ENCODE measurements around the gene VOPP1.
"Not testable (repeated sequence)": the region's sequence is repeated elsewhere in the genome, so short reads cannot be mapped to it uniquely, and the experiment has no call there.

The VOPP1 gene

DNA sequence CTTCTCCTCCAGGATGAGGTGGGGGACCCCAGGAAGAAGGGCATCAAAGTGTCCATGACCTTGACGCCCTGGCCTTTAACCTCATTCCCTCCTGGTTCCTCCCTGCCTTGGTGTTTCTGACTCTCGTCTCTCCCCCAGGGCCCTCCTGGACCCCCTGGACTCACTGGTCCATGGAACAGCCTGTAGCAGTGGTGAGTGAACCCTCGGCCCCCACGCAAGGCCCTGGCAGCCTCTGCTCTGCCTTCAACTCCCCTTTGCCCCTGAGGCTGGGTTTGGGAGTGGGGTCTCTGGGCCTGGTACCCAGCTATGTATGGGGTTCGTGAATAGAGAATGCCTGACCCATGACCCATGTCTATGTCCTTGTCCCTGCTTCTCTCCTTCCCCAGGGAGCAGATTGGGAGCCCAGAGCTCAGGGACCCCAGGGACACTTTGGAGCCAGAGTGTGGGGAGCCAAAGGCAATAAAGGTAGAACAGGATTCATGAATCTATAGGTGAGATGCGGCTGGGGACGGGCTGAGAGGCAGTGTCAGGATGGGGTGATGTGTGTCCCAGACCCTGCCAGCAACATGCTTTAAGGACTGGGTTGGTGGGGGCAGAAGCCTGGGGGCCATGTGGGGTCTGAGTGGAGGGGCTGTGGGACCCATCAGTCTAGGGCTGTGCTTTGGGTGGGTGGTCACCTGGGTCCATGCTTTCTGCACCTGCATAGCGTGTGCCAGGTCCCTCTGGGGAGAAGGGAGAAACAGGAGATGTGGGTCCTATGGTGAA, 18.4 kb upstream of the VOPP1 start:
- TF ChIP-seq, protein P1, sequence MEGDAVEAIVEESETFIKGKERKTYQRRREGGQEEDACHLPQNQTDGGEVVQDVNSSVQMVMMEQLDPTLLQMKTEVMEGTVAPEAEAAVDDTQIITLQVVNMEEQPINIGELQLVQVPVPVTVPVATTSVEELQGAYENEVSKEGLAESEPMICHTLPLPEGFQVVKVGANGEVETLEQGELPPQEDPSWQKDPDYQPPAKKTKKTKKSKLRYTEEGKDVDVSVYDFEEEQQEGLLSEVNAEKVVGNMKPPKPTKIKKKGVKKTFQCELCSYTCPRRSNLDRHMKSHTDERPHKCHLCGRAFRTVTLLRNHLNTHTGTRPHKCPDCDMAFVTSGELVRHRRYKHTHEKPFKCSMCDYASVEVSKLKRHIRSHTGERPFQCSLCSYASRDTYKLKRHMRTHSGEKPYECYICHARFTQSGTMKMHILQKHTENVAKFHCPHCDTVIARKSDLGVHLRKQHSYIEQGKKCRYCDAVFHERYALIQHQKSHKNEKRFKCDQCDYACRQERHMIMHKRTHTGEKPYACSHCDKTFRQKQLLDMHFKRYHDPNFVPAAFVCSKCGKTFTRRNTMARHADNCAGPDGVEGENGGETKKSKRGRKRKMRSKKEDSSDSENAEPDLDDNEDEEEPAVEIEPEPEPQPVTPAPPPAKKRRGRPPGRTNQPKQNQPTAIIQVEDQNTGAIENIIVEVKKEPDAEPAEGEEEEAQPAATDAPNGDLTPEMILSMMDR (IDR thresholded peaks at IDR 0.05; ENCODE audit: low read depth, low read length, missing control alignments), result no peak

DNA sequence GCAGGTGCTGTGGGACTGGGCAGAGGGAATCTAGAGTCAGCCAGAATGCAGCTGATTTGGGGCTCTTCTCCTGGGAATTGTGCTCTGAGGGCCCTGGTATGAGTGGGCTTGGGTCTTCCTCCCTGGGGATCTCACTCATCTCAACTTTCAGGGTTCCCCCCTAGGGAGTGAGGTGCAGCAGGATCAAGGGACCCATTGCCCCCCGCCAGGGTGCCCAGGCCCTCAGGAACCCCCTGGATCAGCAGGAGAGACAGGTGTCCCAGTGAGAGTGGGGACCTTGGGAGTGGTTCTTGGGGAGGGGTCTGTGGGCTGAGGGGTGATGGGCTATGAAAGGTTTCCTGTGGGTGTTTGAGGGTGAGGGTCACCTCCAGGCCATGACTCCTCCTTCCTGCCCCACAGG, 17.6 kb upstream of the VOPP1 start:
- DNase-seq (ENCODE audit: extremely low read depth, low read depth), result no peak
- TF ChIP-seq, protein P1 (IDR thresholded peaks at IDR 0.05; ENCODE audit: low read depth, low read length, missing control alignments), result no peak
- H3K4me3 ChIP-seq (replicated peaks; ENCODE audit: low read depth, low read length), result no peak overlapping the region

More for the DNA sequence above, 18.4 kb upstream of the VOPP1 start:
- no peak for DNase-seq (ENCODE audit: extremely low read depth, low read depth)
- no peak overlapping the region for H3K4me3 ChIP-seq (replicated peaks; ENCODE audit: low read depth, low read length)

DNA sequence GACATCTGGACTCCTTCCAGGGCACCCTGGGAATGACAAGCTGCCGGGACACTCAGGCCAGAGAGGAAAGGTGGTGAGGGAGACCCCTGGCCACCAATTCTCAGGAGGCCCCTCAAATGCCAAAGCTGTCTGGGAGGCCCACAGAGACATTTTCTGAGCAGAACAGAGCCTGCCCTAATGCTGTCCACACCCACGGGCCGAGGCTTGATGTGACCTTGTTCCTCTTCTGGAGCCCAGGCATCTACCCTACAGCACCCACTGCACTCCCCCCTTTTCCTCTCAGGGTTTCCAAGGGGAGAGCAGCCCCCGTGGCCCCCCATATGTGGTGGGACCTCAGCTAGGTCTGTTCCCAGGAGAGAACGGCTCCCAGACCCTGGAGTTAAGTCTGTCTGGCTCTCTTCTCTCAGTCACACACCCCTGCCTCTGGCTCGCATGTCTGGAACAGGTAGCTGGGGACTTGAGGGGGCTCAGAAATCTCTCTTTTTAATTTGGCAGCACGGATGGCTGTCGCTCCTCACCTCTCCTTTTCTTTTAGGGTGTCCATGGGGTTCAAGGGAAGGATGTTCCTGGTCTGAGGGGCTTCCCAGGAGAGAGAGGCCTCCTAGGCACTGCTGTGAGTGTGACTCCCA, 16.8 kb upstream of the VOPP1 start:
- H3K4me3 ChIP-seq (replicated peaks; ENCODE audit: low read depth, low read length), result no peak overlapping the region
- TF ChIP-seq, protein P1 (IDR thresholded peaks at IDR 0.05; ENCODE audit: low read depth, low read length, missing control alignments), result no peak
- DNase-seq (ENCODE audit: extremely low read depth, low read depth), result no peak

DNA sequence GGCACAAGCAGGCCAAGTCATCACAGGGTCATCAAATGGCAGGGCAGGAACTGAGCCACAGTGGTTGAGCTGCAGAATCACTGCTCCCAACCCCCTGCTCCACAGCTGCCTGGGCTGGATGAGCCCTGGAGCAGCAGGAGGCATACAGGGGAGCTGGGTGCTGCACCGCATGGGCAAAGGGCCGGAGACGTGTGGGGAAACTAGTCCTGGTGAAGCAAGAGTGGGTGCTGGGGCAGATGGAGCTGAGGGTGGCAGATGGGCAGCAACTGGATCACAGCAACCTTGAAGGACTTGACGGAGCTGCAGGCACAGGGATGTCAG, 16.0 kb upstream of the VOPP1 start:
- H3K4me3 ChIP-seq (replicated peaks; ENCODE audit: low read depth, low read length), result no peak overlapping the region
- TF ChIP-seq, protein P1 (IDR thresholded peaks at IDR 0.05; ENCODE audit: low read depth, low read length, missing control alignments), result no peak
- DNase-seq (ENCODE audit: extremely low read depth, low read depth), result no peak

DNA sequence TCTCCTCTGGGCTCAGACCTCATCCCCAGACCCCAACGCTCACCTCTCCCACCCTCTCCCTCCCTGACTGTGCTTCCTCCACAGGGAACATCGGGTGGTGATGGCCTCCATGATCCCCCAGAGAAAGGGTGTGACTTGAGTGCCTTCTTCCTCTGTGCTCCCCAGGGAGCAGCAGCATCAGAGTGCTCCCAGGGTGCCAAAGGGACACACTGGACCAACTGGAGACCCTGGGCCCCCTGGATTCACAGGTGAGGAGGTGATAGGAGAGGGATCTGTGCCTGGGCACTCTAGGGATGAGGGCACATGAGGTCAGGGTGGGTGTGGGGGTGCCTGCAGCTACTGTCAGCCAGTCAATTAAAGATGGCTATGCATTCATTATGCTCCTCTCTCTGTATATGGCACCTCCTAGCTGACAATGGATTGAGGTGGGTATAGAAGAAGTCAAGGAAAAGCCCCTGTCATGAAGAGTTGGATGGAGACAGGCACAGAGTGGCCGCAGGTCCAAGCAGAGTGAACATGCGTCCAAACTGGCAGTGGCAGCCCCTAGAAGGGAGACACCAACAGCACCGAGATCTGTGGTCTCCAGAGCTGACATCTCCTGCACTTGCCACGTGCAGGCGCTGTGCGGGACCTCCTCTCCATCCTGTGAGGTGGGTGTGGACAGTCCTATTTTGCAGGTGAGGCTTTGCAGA, 15.5 kb upstream of the VOPP1 start:
- no peak overlapping the region for H3K4me3 ChIP-seq (replicated peaks; ENCODE audit: low read depth, low read length)
- TF ChIP-seq, protein P1 (IDR thresholded peaks at IDR 0.05; ENCODE audit: low read depth, low read length, missing control alignments), result no peak
- DNase-seq (ENCODE audit: extremely low read depth, low read depth), result no peak

DNA sequence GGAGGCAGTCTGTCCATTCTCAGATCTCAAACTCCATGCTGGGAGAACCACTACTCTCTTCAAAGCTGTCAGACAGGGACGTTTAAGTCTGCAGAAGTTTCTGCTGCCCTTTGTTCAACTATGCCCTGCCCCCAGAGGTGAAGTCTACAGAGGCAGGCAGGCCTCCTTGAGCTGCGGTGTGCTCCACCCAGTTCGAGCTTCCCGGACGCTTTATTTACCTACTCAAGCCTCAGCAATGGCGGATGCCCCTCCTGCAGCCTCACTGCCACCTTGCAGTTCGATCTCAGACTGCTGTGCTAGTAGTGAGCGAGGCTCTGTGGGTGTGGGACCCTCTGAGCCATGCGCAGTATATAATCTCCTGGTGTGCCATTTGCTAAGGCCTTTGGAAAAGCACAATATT, 10.4 kb upstream of the VOPP1 start:
- H3K4me3 ChIP-seq (replicated peaks; ENCODE audit: low read depth, low read length); DNase-seq (ENCODE audit: extremely low read depth, low read depth): not testable (repeated sequence)

DNA sequence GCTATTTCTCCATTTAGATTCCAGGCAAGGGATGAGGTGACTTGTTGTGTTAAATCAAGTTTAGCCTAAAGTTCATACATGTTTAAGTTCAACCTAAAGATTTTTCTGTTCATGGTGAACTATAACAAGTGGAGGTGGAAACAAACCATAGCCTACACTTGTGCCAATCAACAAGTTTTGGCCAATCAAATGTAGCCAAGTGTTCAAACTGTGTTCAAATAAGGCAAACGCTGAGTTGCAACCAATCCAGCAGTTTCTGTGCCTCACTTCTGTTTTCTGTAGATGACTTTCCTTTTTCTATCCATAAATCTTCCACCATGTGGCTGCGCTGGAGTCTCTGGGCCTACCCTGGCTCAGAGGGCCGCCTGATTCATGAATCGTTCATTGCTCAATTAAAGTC, 4.5 kb upstream of the VOPP1 start:
- H3K4me3 ChIP-seq (replicated peaks; ENCODE audit: low read depth, low read length), result no peak overlapping the region
- TF ChIP-seq, protein P1 (IDR thresholded peaks at IDR 0.05; ENCODE audit: low read depth, low read length, missing control alignments), result no peak
- DNase-seq (ENCODE audit: extremely low read depth, low read depth), result no peak

Data from HFF-Myc (cell line).